ENCODE data around the gene CDR2L.
"Not testable (repeated sequence)": the region's sequence is repeated elsewhere in the genome, so short reads cannot be mapped to it uniquely, and the experiment has no call there.

The CDR2L gene

DNA sequence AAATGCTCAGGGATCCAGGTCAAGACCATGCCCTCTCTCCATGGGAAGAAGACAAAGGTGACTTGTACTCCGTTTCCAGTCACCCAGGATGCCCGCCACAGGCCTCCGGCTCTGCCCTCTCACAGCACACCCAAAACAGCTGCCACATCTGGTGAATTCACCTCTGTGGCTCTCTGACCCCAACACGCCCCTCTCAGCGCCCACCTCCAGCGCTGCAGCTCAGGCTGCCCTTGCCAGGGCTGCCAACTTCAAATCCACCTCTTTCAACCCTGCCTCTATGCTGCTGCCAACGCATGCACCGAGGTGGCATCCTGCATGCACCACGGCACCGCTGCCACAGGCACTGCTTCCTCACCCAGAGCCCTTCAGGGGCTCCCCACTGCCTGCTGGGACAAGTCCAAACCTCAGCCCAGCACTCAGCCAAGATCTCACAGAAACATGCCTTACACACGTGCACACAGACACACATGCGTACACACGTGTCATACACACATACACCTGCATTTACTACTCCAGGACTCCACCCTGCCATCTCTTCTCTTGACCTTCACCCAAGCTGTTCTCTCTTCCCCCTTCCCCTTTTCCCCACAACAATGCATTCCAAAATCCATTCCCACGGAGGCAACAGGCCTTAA is 22.3 kb upstream of the CDR2L start:
- in situ Hi-C loops (cut with HindIII; ENCODE audit: low sequenced_read_pairs) = no loop called here
- no peak for TF ChIP-seq CTCF (IDR thresholded peaks at IDR 0.05; ENCODE audit: low read depth, low read length, missing control alignments)
- DNase-seq (ENCODE audit: low read depth) = no peak
- H3K4me3 ChIP-seq (ENCODE audit: low read depth, low read length) = no peak overlapping the region

DNA sequence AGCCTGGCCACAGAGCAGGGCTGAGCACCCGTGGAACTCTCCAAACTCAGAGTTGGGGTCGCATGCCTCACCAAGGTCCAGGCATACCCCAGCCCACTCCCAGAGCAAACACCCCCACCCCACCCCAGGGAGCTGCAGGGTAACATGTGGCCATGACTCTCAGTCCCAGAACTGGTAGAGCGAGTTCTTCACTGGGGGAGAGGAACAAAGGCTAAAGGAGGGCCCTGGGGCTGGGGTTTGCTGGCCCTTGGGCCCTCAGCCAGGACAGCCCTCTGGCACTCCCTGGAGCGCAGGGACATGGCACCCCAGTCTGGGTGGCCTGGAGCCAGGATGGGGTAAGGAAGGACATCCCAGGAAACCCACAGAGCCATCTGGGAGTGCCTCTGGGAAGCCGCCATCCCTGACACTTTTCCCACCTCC is 19.1 kb upstream of the CDR2L start:
- no peak overlapping the region for H3K4me3 ChIP-seq (ENCODE audit: low read depth, low read length)
- no peak for TF ChIP-seq CTCF (IDR thresholded peaks at IDR 0.05; ENCODE audit: low read depth, low read length, missing control alignments)
- in situ Hi-C loops (cut with HindIII; ENCODE audit: low sequenced_read_pairs) = no loop called here
- DNase-seq (ENCODE audit: low read depth) = no peak

- DNase-seq (ENCODE audit: low read depth); H3K4me3 ChIP-seq (ENCODE audit: low read depth, low read length); in situ Hi-C loops (cut with HindIII; ENCODE audit: low sequenced_read_pairs): not testable (repeated sequence)
Observed at GRCh38 chr17:74969501-74969900, 17.9 kb upstream of the CDR2L start.

DNA sequence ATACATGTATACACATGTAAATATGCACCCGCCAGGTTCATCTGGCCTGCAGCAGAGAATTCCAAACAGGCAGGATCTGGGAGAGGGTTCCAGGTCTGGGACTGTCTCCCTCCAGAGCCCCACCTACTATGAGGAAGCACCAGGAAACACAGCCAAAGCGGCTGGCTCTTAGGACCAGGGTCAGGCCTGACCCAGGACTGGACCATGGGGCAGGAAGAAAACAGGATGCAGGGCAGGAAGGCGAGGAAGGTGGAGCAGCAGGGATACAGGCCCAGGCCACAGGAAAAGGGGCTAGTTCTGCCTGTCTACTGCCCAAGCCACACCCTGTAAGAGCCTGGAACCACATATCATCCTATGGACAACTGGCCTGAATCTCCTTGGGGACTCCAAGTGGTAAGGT is 17.0 kb upstream of the CDR2L start:
- in situ Hi-C loops (cut with HindIII; ENCODE audit: low sequenced_read_pairs) = no loop called here
- no peak for DNase-seq (ENCODE audit: low read depth)
- no peak for TF ChIP-seq CTCF (IDR thresholded peaks at IDR 0.05; ENCODE audit: low read depth, low read length, missing control alignments)
- H3K4me3 ChIP-seq (ENCODE audit: low read depth, low read length) = no peak overlapping the region

GRCh38 chr17:74971069-74971841 is 16.2 kb upstream of the CDR2L start:
- H3K4me3 ChIP-seq (ENCODE audit: low read depth, low read length) = no peak overlapping the region
- in situ Hi-C loops (cut with HindIII; ENCODE audit: low sequenced_read_pairs) = no loop called here
- no peak for TF ChIP-seq CTCF (IDR thresholded peaks at IDR 0.05; ENCODE audit: low read depth, low read length, missing control alignments)
- no peak for DNase-seq (ENCODE audit: low read depth)

GRCh38 chr17:74971842-74972106 is 15.7 kb upstream of the CDR2L start:
- TF ChIP-seq CTCF (IDR thresholded peaks at IDR 0.05; ENCODE audit: low read depth, low read length, missing control alignments) = no peak

More at GRCh38 chr17:74971842-74972106, 15.7 kb upstream of the CDR2L start:
- in situ Hi-C loops (cut with HindIII; ENCODE audit: low sequenced_read_pairs) = no loop called here
- DNase-seq (ENCODE audit: low read depth) = no peak
- H3K4me3 ChIP-seq (ENCODE audit: low read depth, low read length) = no peak overlapping the region

Data from astrocyte of the cerebellum (primary cell).